Uterus (tissue), 2 donors: ENCODE measurements around the gene LRRIQ4.
A peak's percentile ranks its signal among the peaks of the same experiment; 100 is the strongest.

Source experiments
- POLR2A ChIP-seq, 2 donors: fragments of 450-650 bp; IDR thresholded peaks; one replicate each; pipeline ENCODE4 v1.6.1; 2016; ENCODE audit warnings: antibody characterized with exemption in 2 of 2, mild to moderate bottlenecking in 1 of 2, moderate library complexity in 1 of 2
- TF ChIP-seq, protein P1 (sequence below), 4 experiments: fragments of 200-600 bp in 2 of 4; fragments of 450-650 bp in 2 of 4; sonication (generic) in 2 of 4; IDR thresholded peaks; one replicate each; pipeline ENCODE4 v1.5.1; 2016 to 2019; ENCODE audit warnings: antibody characterized with exemption in 4 of 4, mild to moderate bottlenecking in 2 of 4, moderate library complexity in 1 of 4

DNA sequence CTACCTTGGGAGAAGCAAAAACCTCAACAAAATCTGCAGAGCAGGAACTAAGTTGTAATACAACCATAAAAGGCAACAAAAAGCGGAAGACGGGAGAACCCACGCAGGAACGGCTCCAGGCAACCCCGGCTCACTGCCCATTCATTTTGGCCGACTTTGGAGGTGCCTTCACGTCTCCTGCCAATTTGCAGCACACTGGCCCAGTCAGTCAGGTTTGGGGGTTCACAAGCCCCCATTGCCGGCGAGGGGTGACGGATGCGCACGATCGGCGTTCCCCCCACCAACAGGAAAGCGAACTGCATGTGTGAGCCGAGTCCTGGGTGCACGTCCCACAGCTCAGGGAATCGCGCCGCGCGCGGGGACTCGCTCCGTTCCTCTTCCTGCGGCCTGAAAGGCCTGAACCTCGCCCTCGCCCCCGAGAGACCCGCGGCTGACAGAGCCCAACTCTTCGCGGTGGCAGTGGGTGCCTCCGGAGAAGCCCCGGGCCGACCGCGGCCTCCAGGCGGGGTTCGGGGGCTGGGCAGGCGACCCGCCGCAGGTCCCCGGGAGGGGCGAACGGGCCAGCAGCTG, 48.3 kb upstream of the LRRIQ4 start:
- TF ChIP-seq, protein P1, sequence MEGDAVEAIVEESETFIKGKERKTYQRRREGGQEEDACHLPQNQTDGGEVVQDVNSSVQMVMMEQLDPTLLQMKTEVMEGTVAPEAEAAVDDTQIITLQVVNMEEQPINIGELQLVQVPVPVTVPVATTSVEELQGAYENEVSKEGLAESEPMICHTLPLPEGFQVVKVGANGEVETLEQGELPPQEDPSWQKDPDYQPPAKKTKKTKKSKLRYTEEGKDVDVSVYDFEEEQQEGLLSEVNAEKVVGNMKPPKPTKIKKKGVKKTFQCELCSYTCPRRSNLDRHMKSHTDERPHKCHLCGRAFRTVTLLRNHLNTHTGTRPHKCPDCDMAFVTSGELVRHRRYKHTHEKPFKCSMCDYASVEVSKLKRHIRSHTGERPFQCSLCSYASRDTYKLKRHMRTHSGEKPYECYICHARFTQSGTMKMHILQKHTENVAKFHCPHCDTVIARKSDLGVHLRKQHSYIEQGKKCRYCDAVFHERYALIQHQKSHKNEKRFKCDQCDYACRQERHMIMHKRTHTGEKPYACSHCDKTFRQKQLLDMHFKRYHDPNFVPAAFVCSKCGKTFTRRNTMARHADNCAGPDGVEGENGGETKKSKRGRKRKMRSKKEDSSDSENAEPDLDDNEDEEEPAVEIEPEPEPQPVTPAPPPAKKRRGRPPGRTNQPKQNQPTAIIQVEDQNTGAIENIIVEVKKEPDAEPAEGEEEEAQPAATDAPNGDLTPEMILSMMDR (IDR thresholded peaks at IDR 0.05) = no peak
- TF ChIP-seq POLR2A (IDR thresholded peaks at IDR 0.05) = peak in 1 of 2 donors; percentile 21
